Tracheal epithelial cell (primary cell): ENCODE results near the gene TOPORS. TPM values are rescaled to one million over a fixed set of nuclear protein-coding genes. Genes with fewer than 3 reads are reported as not detected.

Experiments
- total RNA-seq: library from RNA; depleted of rRNA; stranded (reverse); fragments of >200 nt; gene quantifications from 2 replicates; pipeline ENCODE4 v1.2.1, GENCODE V29; 2014

TOPORS gene
- 24.8 and 27.3 TPM in 2 replicates for total RNA-seq

DNA sequence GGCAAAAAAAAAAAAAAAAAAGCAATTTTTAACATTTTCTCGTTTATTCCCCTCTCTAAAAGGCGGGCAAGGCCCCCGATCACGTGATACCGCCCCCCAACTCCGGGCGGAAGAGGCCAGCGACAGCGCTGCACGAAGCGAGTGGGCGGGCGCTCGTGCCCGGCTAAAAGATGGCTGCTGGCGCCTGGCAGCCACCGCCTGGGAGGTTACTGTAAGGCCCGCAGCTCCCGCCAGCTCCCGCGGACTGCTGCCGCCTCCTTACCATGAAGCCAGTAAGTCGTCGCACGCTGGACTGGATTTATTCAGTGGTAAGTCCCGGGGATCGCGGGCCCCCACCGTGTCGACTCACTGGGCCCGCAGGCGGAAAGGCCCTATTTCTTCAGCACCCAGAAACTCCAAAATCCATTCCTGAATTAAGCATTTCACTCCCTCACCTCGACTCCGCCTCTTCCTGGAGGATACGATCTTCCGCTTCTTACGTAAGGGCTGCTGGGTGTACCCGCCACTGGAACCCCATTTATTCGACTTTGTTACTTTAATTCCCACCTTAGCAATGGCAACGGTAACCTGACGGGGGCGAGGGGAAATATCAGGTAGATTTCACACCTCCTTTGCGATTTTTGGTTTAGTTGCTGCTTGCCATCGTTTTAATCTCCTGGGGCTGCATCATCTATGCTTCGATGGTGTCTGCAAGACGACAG lies at the start of gene TOPORS, which contains the start of gene SMIM27:
Gene TOPORS, minus strand, starts transcription at position 415 of the 701 bp plus-strand sequence. Its CDS starts 150 bp downstream, at position 265.
Gene SMIM27, plus strand, starts transcription at position 156 of the 701 bp plus-strand sequence. Its CDS starts 108 bp downstream, at position 264.

DNA sequence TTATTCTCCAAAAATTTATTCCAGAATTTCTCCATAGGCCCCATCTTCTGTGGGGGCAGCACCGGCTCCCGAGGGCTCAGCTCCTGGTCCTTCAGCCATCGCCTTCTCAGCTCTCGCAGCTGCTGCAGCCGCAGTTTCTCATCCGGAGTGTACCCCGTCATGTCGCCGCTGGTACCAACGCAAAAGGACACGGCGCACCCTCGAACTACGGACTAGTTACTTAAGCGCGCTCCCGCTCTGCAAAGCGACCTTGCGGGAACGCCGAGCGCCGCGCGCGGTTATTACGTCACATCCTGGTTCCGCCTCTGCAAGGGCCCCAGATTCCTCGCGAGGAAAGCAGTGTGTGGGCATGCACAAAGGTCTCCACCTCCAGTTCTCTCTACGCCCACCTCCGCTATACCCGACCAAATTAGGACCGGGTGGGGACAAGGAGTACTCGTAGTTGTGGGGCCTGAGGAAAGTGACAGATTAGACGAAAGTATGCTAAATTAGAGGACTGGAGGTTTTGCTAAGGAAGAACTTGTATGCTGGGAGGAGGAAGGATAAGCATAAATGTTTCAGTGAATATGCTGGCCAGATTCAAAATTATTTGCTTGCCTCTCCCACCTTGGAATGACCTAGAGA lies 20.6 kb upstream of the TOPORS start, which contains the start of gene NDUFB6:
Gene NDUFB6, minus strand, starts transcription at position 260 of the 624 bp plus-strand sequence. Its CDS starts 99 bp downstream, at position 161.

DNA sequence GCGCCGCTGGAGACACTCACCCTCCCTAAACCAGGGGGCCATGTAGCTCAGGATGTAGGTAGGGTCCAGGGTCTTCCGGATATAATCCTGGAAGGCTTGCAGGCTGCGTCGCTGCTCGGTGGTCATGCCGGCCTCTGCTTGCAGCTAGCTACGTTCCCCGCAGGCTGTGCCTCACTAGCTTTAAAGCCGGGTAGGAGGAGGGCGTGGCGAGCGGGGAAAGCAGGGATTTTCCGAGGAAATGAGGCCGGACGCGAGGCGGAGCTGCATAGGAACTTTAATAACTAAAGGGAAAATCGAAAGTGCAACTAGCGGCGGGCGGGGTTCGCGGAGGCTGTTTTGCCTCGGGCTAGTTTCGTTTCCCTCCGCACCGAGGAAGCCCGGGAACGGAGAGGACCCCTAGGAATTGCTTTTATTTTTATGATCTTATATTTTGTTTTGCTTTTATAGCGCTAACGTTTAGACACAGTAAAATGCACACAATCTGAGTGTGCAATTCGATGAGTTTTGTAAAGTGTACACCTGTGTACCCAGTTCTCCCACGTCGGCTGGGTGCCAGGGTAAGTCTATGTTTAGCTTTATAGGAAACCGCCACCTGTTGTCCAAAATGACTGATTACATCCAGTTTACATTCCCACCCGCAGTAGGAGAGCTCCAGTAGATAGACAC lies 26.2 kb downstream of the TOPORS start, which contains the start of gene RIGI:
Gene RIGI, minus strand, starts transcription at position 156 of the 666 bp plus-strand sequence. Its CDS starts 30 bp downstream, at position 126.

Other genes starting within 250 kb of the TOPORS start
- 18.1 and 35.9 TPM in 2 replicates for gene ACO1, start 167.9 kb downstream of the TOPORS start, total RNA-seq
- 3.4 and 12.3 TPM in 2 replicates for gene RIGI, start 26.4 kb downstream of the TOPORS start, total RNA-seq
- gene SMIM27, start 259 bp downstream of the TOPORS start, total RNA-seq: 2.2 and 3.8 TPM in 2 replicates
- gene NDUFB6, start 20.6 kb upstream of the TOPORS start, total RNA-seq: 19.2 and 24.8 TPM in 2 replicates
- gene TAF1L, start 83.1 kb upstream of the TOPORS start, total RNA-seq: under 0.01 TPM in 2 replicates
- gene TMEM215, start 231.0 kb upstream of the TOPORS start, total RNA-seq: under 0.01 TPM in 1 of 2 replicates, not detected in the other